ENCODE results near the gene CNTNAP2. TPM values are rescaled to one million over a fixed set of nuclear protein-coding genes. Genes with fewer than 3 reads are reported as not detected.

Gene CNTNAP2
- total RNA-seq, 1 experiment from 2014 or later, result 0.03 TPM

DNA sequence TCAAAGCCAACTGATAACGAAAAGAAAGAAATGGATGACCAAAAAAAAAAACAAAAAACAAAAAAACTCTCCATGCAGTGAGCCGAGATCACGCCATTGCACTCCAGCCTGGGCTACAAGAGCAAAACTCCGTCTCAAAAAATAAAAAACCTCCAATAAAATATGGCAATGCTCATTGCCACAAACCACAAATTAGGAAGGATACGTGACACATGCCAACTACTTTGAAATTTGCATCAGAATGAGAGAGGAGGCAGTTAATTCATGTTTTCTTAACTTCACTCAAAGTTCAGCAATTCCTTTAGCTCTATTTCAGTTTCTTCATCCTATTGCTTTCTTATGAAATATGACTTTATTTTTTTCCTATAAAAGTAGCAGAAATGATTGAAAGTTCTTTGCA lies 2075.9 kb downstream of the CNTNAP2 start:
- Histone ChIP-seq H3K4me1 (ENCODE audit: control insufficient read depth, insufficient read depth, low read length) (no peaks in the 10 kb centered on the region), H3K27me3 (ENCODE audit: control insufficient read depth, insufficient read depth, low read length) (no peaks in the 10 kb centered on the region), H3K27ac (ENCODE audit: low read length) (no peak overlapping the region), H3K4me3 (ENCODE audit: low read depth in 2 of 2, low read length in 2 of 2) (no peak overlapping the region), H3K36me3 (ENCODE audit: control insufficient read depth, insufficient read depth, low read length) (no peaks in the 10 kb centered on the region), H3K9me3 (ENCODE audit: control insufficient read depth, insufficient read depth, low read depth, low read length) (no peaks in the 10 kb centered on the region)
- DNase-seq (ENCODE audit: low read depth, low spot score), result no peak
- intact Hi-C loops (cut with micrococcal nuclease; ENCODE audit: unreplicated experiment), result no loop called here
- in situ Hi-C loops (cut with HindIII; ENCODE audit: low pct_unique_long_range_greater_than_20kb, low sequenced_read_pairs), result no loop called here
- ChIA-PET CTCF (no interaction called here), POLR2A (no interaction called here)
- ATAC-seq, result no peak
- TF ChIP-seq, protein P1, sequence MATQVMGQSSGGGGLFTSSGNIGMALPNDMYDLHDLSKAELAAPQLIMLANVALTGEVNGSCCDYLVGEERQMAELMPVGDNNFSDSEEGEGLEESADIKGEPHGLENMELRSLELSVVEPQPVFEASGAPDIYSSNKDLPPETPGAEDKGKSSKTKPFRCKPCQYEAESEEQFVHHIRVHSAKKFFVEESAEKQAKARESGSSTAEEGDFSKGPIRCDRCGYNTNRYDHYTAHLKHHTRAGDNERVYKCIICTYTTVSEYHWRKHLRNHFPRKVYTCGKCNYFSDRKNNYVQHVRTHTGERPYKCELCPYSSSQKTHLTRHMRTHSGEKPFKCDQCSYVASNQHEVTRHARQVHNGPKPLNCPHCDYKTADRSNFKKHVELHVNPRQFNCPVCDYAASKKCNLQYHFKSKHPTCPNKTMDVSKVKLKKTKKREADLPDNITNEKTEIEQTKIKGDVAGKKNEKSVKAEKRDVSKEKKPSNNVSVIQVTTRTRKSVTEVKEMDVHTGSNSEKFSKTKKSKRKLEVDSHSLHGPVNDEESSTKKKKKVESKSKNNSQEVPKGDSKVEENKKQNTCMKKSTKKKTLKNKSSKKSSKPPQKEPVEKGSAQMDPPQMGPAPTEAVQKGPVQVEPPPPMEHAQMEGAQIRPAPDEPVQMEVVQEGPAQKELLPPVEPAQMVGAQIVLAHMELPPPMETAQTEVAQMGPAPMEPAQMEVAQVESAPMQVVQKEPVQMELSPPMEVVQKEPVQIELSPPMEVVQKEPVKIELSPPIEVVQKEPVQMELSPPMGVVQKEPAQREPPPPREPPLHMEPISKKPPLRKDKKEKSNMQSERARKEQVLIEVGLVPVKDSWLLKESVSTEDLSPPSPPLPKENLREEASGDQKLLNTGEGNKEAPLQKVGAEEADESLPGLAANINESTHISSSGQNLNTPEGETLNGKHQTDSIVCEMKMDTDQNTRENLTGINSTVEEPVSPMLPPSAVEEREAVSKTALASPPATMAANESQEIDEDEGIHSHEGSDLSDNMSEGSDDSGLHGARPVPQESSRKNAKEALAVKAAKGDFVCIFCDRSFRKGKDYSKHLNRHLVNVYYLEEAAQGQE (IDR thresholded peaks at IDR 0.05; ENCODE audit: insufficient read depth in 1 of 2, low read depth in 2 of 2, low read length in 1 of 2), result no peak
- TF ChIP-seq CTCF (IDR thresholded peaks at IDR 0.05), result no peak
- no TSS peak for BruUV-seq (replicated peaks)

DNA sequence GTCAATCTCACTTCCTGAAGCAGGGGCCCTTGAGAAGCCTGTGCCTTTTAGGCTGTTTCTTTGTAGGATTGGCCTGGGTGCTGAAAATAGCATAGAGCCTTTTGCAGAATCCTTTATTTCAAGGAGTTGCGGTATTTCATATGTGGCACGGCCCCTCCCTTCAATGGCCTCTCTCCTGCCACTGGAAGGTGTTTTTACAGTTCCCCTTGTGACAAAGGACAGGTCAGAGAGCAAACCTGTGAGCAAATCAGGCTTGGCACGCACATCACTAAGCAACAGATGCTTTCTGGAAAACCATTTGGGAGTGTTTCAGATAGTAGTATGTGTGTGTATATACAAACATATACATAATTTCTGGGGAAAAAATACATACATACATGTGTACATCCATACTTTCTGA lies 2085.4 kb downstream of the CNTNAP2 start:
- Histone ChIP-seq H3K27ac (ENCODE audit: low read length) (no peak overlapping the region), H3K27me3 (ENCODE audit: control insufficient read depth, insufficient read depth, low read length) (no peaks in the 10 kb centered on the region), H3K4me1 (ENCODE audit: control insufficient read depth, insufficient read depth, low read length) (no peaks in the 10 kb centered on the region), H3K36me3 (ENCODE audit: control insufficient read depth, insufficient read depth, low read length) (no peaks in the 10 kb centered on the region), H3K4me3 (ENCODE audit: low read depth in 2 of 2, low read length in 2 of 2) (no peak overlapping the region), H3K9me3 (ENCODE audit: control insufficient read depth, insufficient read depth, low read depth, low read length) (no peaks in the 10 kb centered on the region)
- DNase-seq (ENCODE audit: low read depth, low spot score) (no peak), ATAC-seq (no peak)
- ChIA-PET CTCF (no interaction called here), POLR2A (no interaction called here)
- no TSS peak for BruUV-seq (replicated peaks)
- intact Hi-C loops (cut with micrococcal nuclease; ENCODE audit: unreplicated experiment) (no loop called here), in situ Hi-C loops (cut with HindIII; ENCODE audit: low pct_unique_long_range_greater_than_20kb, low sequenced_read_pairs) (no loop called here)
- TF ChIP-seq CTCF (IDR thresholded peaks at IDR 0.05), result no peak
- TF ChIP-seq, protein P1 (IDR thresholded peaks at IDR 0.05; ENCODE audit: insufficient read depth in 1 of 2, low read depth in 2 of 2, low read length in 1 of 2), result no peak
